HG03565 (cell line): ENCODE measurements around the gene FLCN.
"Not testable (repeated sequence)": the region's sequence is repeated elsewhere in the genome, so short reads cannot be mapped to it uniquely, and the experiment has no call there.

Source experiments
- ATAC-seq: cut with Tn5 transposase; IDR thresholded peaks from one replicate; pipeline ENCODE4 v1.9.1; 2021; ENCODE audit warnings: mild to moderate bottlenecking, moderate library complexity; ENCODE audit not compliant: unreplicated experiment

The FLCN gene

DNA sequence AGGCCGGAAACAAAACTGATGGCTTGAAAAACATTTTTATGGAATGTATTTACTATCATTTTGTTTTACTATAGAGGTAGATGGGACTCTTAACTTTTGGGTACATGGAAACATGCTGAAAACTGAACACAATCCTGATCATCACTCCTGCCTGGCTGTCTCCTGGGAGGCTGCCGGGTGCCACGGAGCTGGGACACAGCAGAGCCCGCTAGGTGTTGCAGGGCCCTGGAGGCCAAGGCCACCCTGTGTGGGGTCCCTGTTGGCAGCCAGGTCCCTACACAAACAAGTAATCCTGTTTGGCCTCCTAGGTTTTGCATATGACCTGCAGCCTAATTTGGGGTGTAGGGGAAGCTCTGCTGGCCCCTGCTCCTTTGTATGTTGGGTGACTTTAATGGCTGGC lies 48.4 kb downstream of the FLCN start:
- no peak for ATAC-seq

DNA sequence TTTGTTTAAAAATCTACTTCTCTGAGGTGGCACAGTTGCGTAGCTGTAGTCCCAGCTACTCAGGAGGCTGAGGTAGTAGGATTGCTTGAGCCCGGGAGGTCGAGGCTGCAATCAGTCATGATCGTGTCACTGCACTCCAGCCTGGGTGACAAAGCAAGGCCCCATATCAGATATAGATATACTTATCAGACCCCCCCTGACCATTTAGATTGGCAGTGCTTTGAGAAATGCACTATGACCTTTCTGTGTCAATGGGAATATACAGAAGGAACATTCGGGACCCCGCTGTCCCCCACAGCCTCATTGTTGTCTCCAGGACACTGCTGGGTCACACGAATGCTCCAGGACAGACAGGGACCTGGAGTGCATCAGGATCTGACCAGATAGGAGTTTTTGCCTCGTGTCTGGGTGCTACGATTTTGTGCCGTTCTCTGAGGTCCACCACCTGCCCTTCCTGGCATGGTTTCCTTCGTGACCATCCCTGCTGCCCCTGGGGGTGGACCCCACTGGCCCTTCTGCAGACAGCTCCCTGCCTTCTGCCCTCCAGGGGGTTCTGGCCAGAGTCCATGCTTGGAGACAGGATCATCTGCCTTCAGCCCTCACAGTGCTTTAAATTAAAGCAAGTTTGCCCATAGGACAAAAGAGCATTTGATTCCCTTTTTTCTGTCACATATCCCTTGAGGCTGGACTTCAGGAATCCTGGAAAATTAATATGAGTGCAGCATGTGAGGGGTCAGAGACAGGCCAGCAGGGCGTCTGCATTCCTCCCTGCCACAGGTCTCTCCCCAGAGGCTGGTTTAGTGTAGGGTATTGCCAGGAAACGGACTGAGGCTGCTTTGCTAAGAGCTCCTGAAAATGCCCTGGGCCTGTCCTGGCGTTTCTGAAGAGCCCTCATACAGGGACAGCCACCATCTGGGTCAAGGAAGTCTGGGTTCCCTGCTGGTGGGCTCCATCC lies 50.1 kb downstream of the FLCN start:
- ATAC-seq: no peak

DNA sequence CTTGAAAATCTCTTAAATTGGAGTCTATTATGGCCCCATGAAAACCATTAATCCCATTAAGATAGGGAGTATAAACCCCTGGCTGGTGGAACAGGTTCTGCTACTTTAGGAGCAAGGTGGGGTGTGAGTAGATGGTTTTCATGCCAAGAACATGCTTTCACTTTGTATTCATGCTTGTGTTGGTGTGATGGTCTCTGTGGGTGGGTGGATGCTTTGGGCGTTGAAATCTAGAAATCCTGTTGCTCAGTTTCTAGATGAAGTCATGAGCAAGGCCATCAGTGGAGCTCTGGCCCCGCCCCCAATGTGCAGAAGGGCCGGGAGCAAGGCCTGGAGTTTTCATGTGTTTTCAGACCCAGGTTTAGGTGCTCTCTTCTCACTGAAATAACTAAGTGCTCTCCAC lies 50.9 kb downstream of the FLCN start:
- peak; percentile 40 for ATAC-seq

DNA sequence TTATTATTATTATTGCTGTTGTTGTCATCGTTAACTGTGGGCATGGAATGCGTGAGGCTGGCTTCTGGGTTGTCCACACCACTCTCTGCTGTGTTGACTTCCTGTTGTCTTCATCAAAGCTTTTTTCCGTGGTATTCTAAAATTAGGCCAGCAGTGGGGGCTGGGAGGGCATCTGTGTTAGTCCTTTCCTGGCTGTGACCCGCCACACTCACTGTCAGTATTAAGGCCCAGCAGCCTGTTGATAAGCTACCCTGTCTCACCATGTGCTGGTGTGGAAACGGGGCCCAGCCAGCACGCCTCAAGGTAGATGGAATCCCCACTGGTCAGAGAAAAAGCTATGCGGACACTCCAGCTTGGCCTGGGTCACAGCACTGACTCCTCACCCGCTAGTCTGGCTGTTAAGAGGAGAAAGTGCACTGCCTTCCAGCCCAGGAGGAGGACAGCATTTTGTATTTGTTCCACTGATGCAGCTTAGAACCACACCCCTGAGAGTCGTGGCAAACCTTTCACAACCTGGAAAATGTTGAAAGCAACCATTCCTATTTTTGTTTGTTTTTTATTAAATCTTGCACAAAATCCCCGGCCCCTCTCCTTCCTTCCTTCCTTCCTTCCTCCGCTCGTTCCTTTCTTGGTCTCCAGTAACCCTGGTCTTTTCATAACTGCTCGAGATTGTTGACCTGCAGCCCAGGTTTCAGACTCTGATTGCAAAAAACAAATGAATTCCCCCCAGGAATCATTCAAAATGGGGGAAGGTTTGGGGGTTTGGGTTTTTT lies 51.8 kb downstream of the FLCN start:
- ATAC-seq: not testable (repeated sequence)

DNA sequence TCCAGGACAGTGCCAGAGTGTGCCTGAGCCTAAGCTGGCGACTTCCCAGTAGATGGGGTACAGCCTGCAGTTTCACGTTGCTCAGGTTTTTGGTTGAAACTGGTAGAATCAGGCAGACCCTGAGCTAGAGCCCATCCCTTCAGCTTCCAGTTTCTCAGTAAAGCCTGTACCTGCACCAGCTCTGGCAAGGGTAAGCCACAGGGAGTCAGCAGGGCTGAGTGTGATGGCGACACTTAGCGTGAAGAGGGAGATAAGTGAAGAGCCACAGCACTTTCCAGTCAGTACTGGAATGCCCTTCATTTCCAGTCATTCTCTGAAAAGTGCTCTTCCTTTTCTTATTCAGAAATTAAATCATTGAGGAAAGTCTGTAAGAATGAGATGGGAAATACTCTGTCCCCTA lies 53.2 kb downstream of the FLCN start:
- ATAC-seq: no peak

DNA sequence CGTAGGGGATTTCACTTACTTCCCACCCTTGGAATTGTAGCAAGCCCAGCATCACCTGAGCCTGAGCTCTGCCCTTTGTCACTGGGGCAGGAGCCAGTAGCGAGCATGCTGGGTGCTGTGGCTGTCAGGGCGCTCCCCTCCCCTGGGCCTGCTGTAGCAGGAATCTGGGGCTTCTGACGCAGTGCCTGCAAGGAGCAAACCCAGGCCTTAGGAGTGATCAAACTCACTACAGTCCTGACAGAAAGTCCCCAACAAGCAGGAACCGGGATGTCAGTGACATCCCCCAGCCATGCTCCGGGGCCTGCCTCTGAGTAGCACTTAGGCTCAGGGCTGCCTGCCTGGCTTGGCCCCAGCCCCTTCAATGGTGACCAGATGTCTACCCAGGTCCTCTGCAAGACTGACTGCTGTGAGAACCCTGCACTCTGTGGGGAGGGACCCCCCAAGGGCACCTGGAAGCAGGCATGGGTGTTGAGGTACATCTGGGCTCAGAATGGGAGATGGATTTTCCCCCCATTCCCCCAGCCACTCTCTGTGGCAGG lies 54.3 kb downstream of the FLCN start:
- ATAC-seq: no peak

DNA sequence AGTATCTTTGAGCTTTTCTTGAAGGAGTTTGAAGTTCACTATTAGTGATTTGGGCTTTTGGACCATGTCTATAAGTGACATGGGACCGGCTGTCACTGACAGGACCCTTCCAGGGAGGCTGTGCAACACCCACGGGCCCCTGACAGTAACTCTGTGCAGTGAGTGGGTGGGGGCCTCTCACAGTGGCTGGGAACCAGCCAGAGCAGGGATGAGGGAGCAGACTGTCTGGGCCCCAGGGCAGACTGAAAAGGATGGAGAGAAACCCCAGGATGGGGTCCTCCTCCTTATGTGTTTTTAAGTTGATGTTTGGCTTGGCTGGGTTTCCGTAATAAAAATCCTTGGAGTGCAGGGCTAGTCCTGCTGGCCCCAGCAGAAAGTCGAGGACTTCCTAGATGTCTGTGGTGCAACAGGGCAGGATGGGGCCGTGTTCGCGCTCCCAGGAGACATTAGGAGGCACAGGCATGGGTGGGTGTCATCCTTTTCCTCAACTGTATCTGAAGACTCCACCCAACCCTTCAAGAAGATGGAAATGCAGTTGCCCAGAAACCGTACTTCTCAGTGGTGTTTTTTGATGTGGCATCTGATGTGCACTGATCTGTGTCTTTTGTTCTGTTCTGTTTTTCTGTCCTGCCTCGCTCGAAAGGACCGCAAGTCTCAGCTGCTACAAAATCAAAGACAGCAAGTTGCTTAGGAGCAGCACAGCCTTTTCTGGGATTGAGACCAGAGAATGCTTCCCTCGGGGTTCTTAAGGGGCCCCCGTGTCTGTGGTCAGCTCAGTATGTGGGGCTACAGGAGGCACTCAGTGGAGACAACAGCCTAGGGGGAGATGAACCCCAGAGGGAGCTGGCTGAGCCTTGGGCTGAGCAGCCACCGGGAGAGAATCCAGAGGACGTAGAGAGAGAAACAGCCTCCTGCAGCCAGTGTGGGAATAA lies 55.0 kb downstream of the FLCN start:
- ATAC-seq: no peak

DNA sequence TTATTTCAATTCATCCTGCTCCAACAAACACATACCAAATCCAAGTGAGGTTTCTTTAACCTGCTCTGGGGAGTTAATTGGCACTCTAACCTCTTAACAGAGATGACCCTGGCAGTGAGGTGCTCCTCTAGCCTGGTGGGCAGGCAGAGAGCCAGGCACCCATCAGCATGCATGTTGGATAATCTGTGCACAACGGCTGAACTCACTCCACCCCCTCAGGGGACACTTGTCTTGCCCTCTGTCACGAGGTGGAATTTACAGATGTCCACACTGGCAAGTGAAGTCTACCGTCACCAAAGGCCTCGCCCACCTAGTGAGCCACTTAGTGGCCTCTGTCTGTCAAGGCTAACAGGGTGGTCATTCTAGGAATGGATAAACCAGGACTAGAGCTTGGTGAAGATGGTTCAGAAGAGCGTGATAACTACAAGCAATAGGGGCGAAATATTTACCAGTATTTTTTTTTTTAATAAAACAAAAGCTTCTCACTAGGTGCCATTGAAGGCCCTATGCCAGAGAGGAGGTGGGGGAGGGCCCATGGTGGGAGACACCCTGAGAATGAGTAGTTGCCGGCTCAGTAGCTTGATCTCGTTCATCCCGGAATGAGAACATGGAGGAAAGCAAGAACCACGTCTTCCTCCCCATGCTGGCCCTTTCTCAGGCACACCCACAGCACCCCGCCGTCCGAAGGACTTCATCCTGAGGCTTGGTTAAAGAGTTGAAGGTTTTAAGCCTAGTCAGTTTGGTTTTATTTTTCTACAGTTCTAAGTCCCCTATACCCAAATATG lies 56.0 kb downstream of the FLCN start:
- no peak for ATAC-seq

DNA sequence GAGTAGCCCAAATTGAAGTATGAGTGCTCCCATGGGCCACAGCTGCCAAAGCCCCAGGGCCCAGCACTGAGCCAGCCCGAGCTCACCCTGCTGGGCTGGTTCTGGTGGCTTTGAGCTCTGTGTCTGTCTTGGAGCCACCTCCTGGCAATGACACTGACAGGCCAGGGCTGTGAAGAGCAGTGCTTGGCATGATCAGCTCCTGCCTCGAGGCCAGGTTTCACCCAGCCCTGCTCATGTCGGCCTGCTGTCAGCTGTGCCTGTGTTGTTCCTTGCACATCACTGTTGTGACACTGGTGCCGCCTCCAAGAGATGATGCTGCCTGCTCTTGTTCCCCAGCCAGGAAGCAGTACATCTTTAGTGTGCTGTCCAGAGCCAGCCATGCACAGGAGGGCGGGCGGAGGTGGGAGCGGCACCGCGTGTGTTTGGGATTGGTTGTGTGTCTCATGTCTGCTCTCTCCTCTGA lies 56.8 kb downstream of the FLCN start:
- no peak for ATAC-seq

DNA sequence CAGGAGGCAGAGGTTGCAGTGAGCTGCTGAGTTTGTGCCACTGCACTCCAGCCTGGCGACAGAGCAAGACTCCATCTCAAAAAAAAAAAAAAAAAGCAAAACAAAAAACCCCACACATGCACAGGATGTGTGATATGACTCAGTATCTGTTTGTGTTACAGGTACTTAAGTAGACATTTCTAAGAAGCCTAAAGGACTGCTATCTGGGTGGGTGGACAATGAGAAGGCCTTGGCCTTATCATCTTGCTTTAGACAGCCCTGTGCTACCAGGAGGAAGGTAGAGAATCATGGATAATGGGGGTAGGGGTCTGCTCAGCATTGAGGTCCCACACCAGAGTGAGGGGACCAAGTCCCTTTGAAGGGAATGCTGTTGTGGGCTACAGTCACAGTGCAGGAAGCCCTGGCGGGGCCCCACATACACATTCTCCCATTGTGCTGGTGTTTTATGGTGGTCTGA lies 57.6 kb downstream of the FLCN start:
- ATAC-seq: peak; percentile 75

DNA sequence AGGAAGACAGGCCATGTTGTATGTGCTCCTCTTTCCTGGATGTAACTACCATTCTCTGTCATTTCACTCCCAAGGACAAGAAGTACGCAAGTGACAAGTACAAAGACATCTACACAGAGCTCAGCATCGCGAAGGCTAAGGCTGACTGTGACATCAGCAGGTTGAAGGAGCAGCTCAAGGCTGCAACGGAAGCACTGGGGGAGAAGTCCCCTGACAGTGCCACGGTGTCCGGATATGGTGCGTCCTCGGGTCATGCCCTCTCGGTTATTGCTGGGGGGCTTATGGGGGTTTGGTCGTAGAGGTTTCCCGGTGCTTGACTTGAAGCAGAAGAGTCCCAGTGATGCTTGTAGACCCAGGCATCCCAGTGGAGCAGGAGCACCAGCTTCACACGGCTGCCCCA lies 59.8 kb downstream of the FLCN start:
- ATAC-seq: no peak

DNA sequence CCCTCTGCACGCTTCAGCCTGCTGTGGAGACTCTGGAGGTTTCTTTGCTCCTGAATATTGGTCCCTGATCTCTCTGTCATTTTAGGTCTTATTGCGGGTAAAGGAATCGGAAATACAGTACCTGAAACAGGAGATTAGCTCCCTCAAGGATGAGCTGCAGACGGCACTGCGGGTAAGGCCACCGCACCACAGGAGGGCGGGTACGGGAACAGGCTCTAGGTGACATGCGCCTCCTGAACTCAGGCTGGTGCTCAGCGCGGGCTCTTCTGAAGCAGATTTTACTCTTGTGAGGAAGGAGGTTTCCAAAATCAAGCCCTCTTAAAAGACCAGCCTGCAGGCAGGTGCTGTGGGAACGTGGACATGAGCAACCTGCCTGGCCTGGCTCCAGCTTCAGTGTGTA lies 60.6 kb downstream of the FLCN start:
- ATAC-seq: no peak

DNA sequence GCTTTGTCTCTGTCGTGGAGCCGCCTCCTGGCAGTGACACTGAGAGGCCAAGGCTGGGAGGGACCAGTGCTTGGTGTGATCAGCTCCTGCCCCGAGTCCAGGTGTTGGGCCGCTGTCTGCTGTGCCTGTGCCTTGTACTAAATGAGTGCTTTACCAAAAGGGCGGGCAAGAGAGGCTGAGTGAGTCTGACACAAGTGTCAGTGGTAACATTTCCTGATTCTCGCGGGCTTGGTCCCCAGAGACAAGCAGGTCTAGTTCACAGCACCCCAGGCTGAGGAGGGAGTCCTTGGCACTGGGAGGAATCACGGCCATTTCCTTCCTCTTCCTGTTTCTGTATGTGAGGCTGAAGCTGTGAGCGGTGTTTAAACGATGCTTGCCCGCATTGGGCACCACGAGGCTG lies 61.1 kb downstream of the FLCN start:
- ATAC-seq: no peak

DNA sequence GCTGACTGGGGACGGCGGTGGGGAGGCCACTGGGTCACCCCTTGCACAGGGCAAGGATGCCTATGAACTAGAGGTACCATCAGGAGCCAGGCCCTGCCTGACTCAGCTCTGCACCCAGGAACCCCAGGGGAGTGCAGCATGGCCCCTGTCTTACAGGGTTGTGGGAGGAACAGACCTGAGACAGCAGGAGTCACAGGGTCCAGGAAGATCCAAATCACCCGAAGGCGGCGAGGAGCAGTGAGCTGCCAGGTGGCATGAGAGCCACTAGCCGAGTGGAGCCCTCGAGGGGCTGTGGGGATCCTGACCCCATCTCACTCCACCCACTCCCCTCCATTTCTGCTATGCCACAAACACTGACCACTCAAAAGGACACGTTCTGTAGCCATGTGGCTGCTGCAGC lies 61.6 kb downstream of the FLCN start:
- no peak for ATAC-seq

DNA sequence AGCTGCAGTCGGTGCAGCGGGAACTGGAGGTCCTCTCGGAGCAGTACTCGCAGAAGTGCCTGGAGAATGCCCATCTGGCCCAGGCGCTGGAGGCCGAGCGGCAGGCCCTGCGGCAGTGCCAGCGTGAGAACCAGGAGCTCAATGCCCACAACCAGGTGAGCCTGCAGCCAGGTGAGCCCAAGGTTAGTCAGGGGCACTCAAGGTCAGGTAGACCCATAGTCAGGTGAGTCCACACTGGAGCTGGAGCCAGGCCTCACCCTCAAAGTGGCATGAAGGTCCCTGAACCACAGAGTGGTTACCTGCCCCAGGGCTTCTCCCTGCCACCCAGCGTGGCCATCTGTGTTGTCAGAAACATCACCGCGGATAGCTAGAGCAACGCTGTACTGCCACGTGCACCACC lies 63.0 kb downstream of the FLCN start:
- ATAC-seq: no peak

DNA sequence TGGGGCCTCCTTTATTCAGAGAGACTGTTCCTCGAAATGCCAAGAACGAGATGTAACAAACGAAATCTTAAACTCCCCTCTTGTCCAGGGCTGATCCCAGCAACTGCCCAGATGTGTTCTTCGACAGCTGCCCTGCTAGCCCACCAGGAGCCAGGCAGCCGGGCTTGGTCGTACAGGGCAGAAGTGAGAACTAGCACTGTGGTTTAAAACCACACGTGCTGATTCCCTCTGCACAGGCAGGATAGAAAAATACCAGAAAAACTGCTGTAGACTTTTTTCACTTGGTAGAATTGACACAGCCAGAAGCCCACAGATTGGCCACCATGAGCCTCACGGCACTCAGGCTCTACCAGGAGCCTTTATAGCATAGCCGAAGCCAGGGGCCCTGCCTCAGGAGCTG lies 64.0 kb downstream of the FLCN start:
- ATAC-seq: no peak

DNA sequence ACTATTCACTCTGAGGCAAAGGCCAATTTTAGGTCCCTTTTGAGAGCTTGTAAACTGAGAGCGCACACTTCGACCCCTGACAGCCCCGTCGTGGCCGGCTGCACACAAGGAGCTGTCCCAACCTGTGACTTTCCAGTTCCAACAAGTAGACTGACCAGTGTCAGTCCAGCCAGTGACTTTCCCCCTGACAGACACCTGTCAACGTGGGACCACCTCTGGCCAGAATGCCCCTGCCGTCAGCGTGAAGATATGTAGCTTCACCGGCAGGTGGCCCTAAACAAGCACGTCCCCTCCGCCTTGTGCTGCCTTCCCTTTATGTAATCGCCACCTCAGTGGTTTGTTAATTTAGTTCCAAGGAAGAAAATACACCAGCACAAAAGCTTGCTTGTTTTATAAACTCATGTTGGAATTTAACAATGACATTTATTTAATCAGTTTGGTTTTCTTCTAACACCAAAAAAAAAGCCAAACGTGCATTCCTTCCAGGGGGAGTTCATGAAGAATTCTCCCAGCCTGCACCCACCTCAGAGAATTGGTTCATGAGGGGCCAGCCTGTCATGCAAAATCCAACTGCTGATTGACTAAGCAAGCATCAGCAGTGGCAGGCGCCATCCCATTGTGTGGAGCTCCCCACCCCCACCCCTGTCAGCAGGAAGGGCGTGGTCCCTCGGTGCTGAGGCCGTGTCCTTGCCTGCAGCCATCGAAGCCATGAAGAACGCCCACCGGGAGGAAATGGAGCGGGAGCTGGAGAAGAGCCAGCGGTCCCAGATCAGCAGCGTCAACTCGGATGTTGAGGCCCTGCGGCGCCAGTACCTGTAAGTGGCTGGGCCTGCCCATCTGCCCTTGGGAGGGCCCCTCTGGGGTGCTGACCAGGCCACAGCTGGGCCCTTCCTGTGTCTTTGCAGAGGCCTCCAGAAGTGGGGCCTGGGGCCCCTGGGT lies 64.7 kb downstream of the FLCN start:
- no peak for ATAC-seq

DNA sequence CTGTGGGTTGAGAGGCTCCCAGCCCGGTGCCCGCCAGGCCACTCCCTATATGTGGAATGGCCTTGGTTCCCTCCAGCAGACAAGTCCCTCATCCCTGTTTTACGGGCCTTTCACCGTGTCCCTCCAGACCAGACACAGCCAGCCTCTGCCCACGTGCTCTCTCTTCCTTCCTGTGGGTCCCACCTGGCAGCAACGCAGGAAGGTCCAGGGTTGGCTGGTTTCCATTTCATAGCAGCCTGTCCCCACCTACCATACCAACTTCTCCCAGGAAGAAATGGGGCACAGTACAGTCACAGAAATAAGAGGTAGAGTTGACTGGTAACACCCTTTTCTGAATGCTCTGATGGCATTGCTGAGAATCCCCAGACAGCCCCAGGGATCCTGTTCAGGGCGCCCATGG lies 65.8 kb downstream of the FLCN start:
- no peak for ATAC-seq
